GM23338 (cell line): ENCODE measurements around the gene TASOR2. TPM values are rescaled to one million over a fixed set of nuclear protein-coding genes. Genes with fewer than 3 reads are reported as not detected.

Source experiments
- ATAC-seq: fragments of 200-7000 bp; cut with Tn5 transposase; 3 replicates; pipeline ENCODE4 v1.9.1; 2020
- DNase-seq: peaks from one replicate; pipeline ENCODE4 v3.0.0-alpha.2; 2015; ENCODE audit warnings: low spot score
- H2AFZ ChIP-seq: fragments of 200-600 bp; sonication (generic); 2 replicates; pipeline ENCODE4 v1.8.0; 2016; ENCODE audit warnings: antibody characterized with exemption, mild to moderate bottlenecking, moderate library complexity
- H3F3A ChIP-seq: fragments of 200-600 bp; sonication (generic); replicated peaks from 2 replicates; pipeline ENCODE4 v1.8.0; 2017; ENCODE audit warnings: antibody characterized with exemption, mixed run types, low read depth
- H3K27ac ChIP-seq: fragments of 200-600 bp; sonication (generic); 2 replicates; pipeline ENCODE4 v1.6.1; 2016; ENCODE audit warnings: low read depth
- H3K27me3 ChIP-seq: fragments of 200-600 bp; sonication (generic); 2 replicates; pipeline ENCODE4 v1.8.0; 2016; ENCODE audit warnings: mild to moderate bottlenecking, mixed run types, moderate library complexity; ENCODE audit not compliant: insufficient read depth
- H3K36me3 ChIP-seq: fragments of 200-600 bp; sonication (generic); 2 replicates; pipeline ENCODE4 v1.8.0; 2016; ENCODE audit warnings: mild to moderate bottlenecking; ENCODE audit not compliant: insufficient read depth
- H3K4me1 ChIP-seq: fragments of 200-600 bp; sonication (generic); 2 replicates; pipeline ENCODE4 v1.8.0; 2016; ENCODE audit warnings: mild to moderate bottlenecking, moderate library complexity; ENCODE audit not compliant: insufficient read depth
- H3K4me2 ChIP-seq: fragments of 200-600 bp; sonication (generic); 2 replicates; pipeline ENCODE4 v1.7.1; 2017; ENCODE audit warnings: mixed run types
- H3K4me3 ChIP-seq: fragments of 200-600 bp; sonication (generic); 2 replicates; pipeline ENCODE4 v1.6.1; 2016; ENCODE audit warnings: mixed run types
- H3K79me2 ChIP-seq: fragments of 200-600 bp; sonication (generic); replicated peaks from 2 replicates; pipeline ENCODE4 v1.8.0; 2017; ENCODE audit warnings: mild to moderate bottlenecking; ENCODE audit not compliant: insufficient read depth
- H3K9me2 ChIP-seq: fragments of 200-600 bp; sonication (generic); 2 replicates; pipeline ENCODE4 v1.8.0; 2017; ENCODE audit not compliant: insufficient read depth
- H4K20me1 ChIP-seq: fragments of 200-600 bp; sonication (generic); replicated peaks from 2 replicates; pipeline ENCODE4 v1.8.0; 2017; ENCODE audit warnings: mild to moderate bottlenecking; ENCODE audit not compliant: insufficient read depth
- H3K27ac Mint-ChIP-seq: 2 replicates; pipeline ENCODE4 v1.8.0; 2020; ENCODE audit warnings: inconsistent platforms, mild to moderate bottlenecking, moderate library complexity, mixed read lengths
- H3K27me3 Mint-ChIP-seq: 3 replicates; pipeline ENCODE4 v1.8.0; 2022; ENCODE audit warnings: low read depth, mild to moderate bottlenecking, moderate library complexity, mixed read lengths, inconsistent platforms; ENCODE audit not compliant: insufficient read depth, poor library complexity
- H3K36me3 Mint-ChIP-seq: 3 replicates; pipeline ENCODE4 v1.8.0; 2021; ENCODE audit warnings: low read depth, mild to moderate bottlenecking, inconsistent platforms, moderate library complexity, mixed read lengths
- H3K4me1 Mint-ChIP-seq: 3 replicates; pipeline ENCODE4 v1.8.0; 2020; ENCODE audit warnings: mild to moderate bottlenecking, inconsistent platforms, mixed read lengths
- H3K4me3 Mint-ChIP-seq: 3 replicates; pipeline ENCODE4 v1.8.0; 2021; ENCODE audit warnings: moderate library complexity, mild to moderate bottlenecking, inconsistent platforms, mixed read lengths
- H3K9me3 Mint-ChIP-seq: 3 replicates; pipeline ENCODE4 v1.8.0; 2020; ENCODE audit warnings: moderate library complexity, mild to moderate bottlenecking, inconsistent platforms, mixed read lengths
- CREB1 ChIP-seq: fragments of 250-450 bp; sonication (Bioruptor Pico); IDR thresholded peaks from 2 replicates; pipeline ENCODE4 v1.5.0; 2020; ENCODE audit warnings: low read depth, mild to moderate bottlenecking, moderate library complexity
- EZH2 ChIP-seq: fragments of 200-600 bp; sonication (generic); IDR thresholded peaks from one replicate; pipeline ENCODE4 v1.8.0; 2017; ENCODE audit warnings: antibody characterized with exemption, mild to moderate bottlenecking, low read depth; ENCODE audit not compliant: unreplicated experiment
- EZH2phosphoT487 ChIP-seq: fragments of 200-600 bp; sonication (generic); IDR thresholded peaks from one replicate; pipeline ENCODE4 v1.8.1; 2018; ENCODE audit warnings: antibody characterized with exemption; ENCODE audit not compliant: unreplicated experiment
- JUNB ChIP-seq: IDR thresholded peaks from one replicate; pipeline ENCODE4 v1.6.1; 2016; ENCODE audit warnings: antibody characterized with exemption; ENCODE audit not compliant: unreplicated experiment
- NANOG ChIP-seq: IDR thresholded peaks from 2 replicates; pipeline ENCODE4 v1.6.1; 2016; ENCODE audit warnings: antibody characterized with exemption, borderline replicate concordance
- POLR2AphosphoS5 ChIP-seq: IDR thresholded peaks from 2 replicates; pipeline ENCODE4 v1.6.1; 2016; ENCODE audit warnings: antibody characterized with exemption, low read depth
- STAT1 ChIP-seq: IDR thresholded peaks from one replicate; pipeline ENCODE4 v1.6.1; 2016; ENCODE audit warnings: antibody characterized with exemption; ENCODE audit not compliant: unreplicated experiment
- ZNF114 ChIP-seq: fragments of 250-450 bp; sonication (Bioruptor Pico); IDR thresholded peaks from 2 replicates; pipeline ENCODE4 v1.5.0; 2020; ENCODE audit warnings: mild to moderate bottlenecking, moderate library complexity
- ZNF331 ChIP-seq: fragments of 250-450 bp; sonication (Bioruptor Pico); IDR thresholded peaks from 2 replicates; pipeline ENCODE4 v1.5.0; 2020; ENCODE audit warnings: low read depth, mild to moderate bottlenecking, moderate library complexity
- polyA plus RNA-seq: library from polyadenylated mRNA; unstranded; fragments of >200 nt; fragmentation: Nextera tagmentation; extraction: Ambion mirVana; gene quantifications from 2 replicates; pipeline ENCODE4 v1.2.1, GENCODE V29; 2016
- total RNA-seq: library from RNA; depleted of rRNA; stranded (reverse); fragments of >200 nt; shearing (Covaris generic); gene quantifications from 2 replicates; pipeline ENCODE4 v1.2.3, GENCODE V29; 2014
- TF ChIP-seq, protein P1 (sequence below): IDR thresholded peaks from one replicate; pipeline ENCODE4 v1.6.1; 2018; ENCODE audit warnings: antibody characterized with exemption; ENCODE audit not compliant: unreplicated experiment
- TF ChIP-seq, protein P2 (sequence below): fragments of 250-450 bp; sonication (Bioruptor Pico); IDR thresholded peaks from 2 replicates; pipeline ENCODE4 v1.5.0; 2020; ENCODE audit warnings: mild to moderate bottlenecking, moderate library complexity
- TF ChIP-seq, protein P3 (sequence below): IDR thresholded peaks from 2 replicates; pipeline ENCODE4 v1.6.1; 2016; ENCODE audit warnings: antibody characterized with exemption
- TF ChIP-seq, protein P4 (sequence below), 2 experiments: fragments of 200-600 bp in 1 of 2; sonication (generic) in 1 of 2; conservative IDR thresholded peaks; 2 replicates each; pipeline versions ENCODE4 v1.5.1 to v1.6.1; 2016 to 2017; ENCODE audit warnings: antibody characterized with exemption in 2 of 2, low read depth in 2 of 2, mild to moderate bottlenecking in 2 of 2, moderate library complexity in 1 of 2

Gene TASOR2
- total and polyA plus RNA-seq, 2 experiments from 2014 or later: 45.2 to 110 TPM

DNA sequence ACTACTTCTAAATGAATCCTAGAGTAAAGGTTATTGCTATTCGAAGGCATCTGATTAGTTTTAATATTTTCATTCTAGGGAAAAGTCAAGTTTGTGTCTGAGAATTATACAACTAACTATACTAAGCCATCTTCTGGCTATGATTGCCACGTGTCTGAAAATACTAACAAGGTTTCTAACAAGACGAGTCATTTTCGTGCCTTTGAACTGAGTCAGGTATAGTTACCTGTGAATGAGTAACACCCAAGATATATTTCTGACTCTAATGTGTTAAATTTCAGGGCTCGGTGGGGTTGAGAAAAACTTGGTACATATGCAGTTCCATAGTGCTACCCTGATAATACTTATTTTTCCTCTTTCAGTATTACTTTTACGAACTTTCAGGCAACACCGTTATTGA lies 35.5 kb downstream of the TASOR2 start (continued):
- TF ChIP-seq, protein P1, sequence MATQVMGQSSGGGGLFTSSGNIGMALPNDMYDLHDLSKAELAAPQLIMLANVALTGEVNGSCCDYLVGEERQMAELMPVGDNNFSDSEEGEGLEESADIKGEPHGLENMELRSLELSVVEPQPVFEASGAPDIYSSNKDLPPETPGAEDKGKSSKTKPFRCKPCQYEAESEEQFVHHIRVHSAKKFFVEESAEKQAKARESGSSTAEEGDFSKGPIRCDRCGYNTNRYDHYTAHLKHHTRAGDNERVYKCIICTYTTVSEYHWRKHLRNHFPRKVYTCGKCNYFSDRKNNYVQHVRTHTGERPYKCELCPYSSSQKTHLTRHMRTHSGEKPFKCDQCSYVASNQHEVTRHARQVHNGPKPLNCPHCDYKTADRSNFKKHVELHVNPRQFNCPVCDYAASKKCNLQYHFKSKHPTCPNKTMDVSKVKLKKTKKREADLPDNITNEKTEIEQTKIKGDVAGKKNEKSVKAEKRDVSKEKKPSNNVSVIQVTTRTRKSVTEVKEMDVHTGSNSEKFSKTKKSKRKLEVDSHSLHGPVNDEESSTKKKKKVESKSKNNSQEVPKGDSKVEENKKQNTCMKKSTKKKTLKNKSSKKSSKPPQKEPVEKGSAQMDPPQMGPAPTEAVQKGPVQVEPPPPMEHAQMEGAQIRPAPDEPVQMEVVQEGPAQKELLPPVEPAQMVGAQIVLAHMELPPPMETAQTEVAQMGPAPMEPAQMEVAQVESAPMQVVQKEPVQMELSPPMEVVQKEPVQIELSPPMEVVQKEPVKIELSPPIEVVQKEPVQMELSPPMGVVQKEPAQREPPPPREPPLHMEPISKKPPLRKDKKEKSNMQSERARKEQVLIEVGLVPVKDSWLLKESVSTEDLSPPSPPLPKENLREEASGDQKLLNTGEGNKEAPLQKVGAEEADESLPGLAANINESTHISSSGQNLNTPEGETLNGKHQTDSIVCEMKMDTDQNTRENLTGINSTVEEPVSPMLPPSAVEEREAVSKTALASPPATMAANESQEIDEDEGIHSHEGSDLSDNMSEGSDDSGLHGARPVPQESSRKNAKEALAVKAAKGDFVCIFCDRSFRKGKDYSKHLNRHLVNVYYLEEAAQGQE: no peak
- no peak for TF ChIP-seq ZNF114 (CRISPR knock-in tag)
- TF ChIP-seq JUNB: no peak

DNA sequence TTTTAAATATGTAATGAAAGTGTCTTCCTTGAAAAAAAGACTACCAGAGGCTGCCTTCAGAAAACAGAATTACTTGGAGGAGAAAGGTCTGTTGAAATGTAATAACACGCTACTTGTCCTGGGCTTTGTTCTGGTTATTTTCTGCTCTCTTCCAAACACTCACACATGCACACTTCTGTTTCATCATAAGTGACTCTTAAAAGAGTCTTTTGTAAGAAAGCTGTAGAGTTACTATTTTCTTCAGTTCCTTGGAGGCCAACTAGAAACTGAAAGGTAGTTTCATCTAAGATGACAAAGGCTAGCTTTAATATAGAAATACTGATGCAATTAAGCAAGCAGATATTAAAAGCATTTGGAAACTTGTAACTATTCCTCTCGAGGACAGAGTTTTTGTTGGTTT lies 39.1 kb downstream of the TASOR2 start:
- TF ChIP-seq NANOG: no peak
- no peak for TF ChIP-seq ZNF331 (CRISPR knock-in tag)
- TF ChIP-seq, protein P2, sequence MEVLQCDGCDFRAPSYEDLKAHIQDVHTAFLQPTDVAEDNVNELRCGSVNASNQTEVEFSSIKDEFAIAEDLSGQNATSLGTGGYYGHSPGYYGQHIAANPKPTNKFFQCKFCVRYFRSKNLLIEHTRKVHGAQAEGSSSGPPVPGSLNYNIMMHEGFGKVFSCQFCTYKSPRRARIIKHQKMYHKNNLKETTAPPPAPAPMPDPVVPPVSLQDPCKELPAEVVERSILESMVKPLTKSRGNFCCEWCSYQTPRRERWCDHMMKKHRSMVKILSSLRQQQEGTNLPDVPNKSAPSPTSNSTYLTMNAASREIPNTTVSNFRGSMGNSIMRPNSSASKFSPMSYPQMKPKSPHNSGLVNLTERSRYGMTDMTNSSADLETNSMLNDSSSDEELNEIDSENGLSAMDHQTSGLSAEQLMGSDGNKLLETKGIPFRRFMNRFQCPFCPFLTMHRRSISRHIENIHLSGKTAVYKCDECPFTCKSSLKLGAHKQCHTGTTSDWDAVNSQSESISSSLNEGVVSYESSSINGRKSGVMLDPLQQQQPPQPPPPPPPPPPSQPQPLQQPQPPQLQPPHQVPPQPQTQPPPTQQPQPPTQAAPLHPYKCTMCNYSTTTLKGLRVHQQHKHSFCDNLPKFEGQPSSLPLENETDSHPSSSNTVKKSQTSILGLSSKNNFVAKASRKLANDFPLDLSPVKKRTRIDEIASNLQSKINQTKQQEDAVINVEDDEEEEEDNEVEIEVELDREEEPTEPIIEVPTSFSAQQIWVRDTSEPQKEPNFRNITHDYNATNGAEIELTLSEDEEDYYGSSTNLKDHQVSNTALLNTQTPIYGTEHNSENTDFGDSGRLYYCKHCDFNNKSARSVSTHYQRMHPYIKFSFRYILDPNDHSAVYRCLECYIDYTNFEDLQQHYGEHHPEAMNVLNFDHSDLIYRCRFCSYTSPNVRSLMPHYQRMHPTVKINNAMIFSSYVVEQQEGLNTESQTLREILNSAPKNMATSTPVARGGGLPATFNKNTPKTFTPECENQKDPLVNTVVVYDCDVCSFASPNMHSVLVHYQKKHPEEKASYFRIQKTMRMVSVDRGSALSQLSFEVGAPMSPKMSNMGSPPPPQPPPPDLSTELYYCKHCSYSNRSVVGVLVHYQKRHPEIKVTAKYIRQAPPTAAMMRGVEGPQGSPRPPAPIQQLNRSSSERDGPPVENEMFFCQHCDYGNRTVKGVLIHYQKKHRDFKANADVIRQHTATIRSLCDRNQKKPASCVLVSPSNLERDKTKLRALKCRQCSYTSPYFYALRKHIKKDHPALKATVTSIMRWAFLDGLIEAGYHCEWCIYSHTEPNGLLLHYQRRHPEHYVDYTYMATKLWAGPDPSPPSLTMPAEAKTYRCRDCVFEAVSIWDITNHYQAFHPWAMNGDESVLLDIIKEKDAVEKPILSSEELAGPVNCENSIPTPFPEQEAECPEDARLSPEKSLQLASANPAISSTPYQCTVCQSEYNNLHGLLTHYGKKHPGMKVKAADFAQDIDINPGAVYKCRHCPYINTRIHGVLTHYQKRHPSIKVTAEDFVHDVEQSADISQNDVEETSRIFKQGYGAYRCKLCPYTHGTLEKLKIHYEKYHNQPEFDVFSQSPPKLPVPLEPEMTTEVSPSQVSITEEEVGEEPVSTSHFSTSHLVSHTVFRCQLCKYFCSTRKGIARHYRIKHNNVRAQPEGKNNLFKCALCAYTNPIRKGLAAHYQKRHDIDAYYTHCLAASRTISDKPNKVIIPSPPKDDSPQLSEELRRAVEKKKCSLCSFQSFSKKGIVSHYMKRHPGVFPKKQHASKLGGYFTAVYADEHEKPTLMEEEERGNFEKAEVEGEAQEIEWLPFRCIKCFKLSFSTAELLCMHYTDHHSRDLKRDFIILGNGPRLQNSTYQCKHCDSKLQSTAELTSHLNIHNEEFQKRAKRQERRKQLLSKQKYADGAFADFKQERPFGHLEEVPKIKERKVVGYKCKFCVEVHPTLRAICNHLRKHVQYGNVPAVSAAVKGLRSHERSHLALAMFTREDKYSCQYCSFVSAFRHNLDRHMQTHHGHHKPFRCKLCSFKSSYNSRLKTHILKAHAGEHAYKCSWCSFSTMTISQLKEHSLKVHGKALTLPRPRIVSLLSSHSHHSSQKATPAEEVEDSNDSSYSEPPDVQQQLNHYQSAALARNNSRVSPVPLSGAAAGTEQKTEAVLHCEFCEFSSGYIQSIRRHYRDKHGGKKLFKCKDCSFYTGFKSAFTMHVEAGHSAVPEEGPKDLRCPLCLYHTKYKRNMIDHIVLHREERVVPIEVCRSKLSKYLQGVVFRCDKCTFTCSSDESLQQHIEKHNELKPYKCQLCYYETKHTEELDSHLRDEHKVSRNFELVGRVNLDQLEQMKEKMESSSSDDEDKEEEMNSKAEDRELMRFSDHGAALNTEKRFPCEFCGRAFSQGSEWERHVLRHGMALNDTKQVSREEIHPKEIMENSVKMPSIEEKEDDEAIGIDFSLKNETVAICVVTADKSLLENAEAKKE (CRISPR knock-in tag): no peak
- no peak for TF ChIP-seq CREB1
- TF ChIP-seq ZNF114 (CRISPR knock-in tag): no peak
- TF ChIP-seq POLR2AphosphoS5: no peak
- TF ChIP-seq EZH2: no peak
- no peak for TF ChIP-seq EZH2phosphoT487
- TF ChIP-seq, protein P3, sequence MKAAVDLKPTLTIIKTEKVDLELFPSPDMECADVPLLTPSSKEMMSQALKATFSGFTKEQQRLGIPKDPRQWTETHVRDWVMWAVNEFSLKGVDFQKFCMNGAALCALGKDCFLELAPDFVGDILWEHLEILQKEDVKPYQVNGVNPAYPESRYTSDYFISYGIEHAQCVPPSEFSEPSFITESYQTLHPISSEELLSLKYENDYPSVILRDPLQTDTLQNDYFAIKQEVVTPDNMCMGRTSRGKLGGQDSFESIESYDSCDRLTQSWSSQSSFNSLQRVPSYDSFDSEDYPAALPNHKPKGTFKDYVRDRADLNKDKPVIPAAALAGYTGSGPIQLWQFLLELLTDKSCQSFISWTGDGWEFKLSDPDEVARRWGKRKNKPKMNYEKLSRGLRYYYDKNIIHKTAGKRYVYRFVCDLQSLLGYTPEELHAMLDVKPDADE: no peak
- TF ChIP-seq STAT1: no peak
- TF ChIP-seq JUNB: no peak
- TF ChIP-seq, protein P4, sequence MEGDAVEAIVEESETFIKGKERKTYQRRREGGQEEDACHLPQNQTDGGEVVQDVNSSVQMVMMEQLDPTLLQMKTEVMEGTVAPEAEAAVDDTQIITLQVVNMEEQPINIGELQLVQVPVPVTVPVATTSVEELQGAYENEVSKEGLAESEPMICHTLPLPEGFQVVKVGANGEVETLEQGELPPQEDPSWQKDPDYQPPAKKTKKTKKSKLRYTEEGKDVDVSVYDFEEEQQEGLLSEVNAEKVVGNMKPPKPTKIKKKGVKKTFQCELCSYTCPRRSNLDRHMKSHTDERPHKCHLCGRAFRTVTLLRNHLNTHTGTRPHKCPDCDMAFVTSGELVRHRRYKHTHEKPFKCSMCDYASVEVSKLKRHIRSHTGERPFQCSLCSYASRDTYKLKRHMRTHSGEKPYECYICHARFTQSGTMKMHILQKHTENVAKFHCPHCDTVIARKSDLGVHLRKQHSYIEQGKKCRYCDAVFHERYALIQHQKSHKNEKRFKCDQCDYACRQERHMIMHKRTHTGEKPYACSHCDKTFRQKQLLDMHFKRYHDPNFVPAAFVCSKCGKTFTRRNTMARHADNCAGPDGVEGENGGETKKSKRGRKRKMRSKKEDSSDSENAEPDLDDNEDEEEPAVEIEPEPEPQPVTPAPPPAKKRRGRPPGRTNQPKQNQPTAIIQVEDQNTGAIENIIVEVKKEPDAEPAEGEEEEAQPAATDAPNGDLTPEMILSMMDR (conservative IDR thresholded peaks at IDR 0.05; ENCODE audit: low read depth in 2 of 2): no peak
- H3K9me2 ChIP-seq: no peaks in the 10 kb centered on the region

More for the DNA sequence above, 39.1 kb downstream of the TASOR2 start:
- H3K27ac Mint-ChIP-seq: no peak overlapping the region; the same call in 1 of the 2 replicates
- H4K20me1 ChIP-seq: no peaks in the 10 kb centered on the region; the same call in 1 of the 2 replicates
- no peak overlapping the region for H3K4me3 Mint-ChIP-seq
- no peaks in the 10 kb centered on the region for H3K9me3 Mint-ChIP-seq
- no peaks in the 10 kb centered on the region for H3K27me3 ChIP-seq
- H3K36me3 Mint-ChIP-seq: peaks cover 26% of the 10 kb centered on the region; the same call in 2 of the 3 replicates
- no peak overlapping the region for H3K4me3 ChIP-seq
- no peaks in the 10 kb centered on the region for H3F3A ChIP-seq
- peaks cover 11% of the 10 kb centered on the region; the same call in 1 of the 2 replicates for H3K79me2 ChIP-seq
- H3K4me1 ChIP-seq: no peaks in the 10 kb centered on the region
- ATAC-seq (no peak), DNase-seq (no peak)
- H3K4me1 Mint-ChIP-seq: no peaks in the 10 kb centered on the region
- no peak overlapping the region for H2AFZ ChIP-seq
- H3K27me3 Mint-ChIP-seq: no peaks in the 10 kb centered on the region
- H3K4me2 ChIP-seq: no peak overlapping the region
- H3K27ac ChIP-seq: no peak overlapping the region
- H3K36me3 ChIP-seq: peaks cover 9% of the 10 kb centered on the region; the same call in 1 of the 2 replicates
